HFFc6 (cell line): Measurements from ENCODE around the gene EFHC1. TPM values are rescaled to one million over a fixed set of nuclear protein-coding genes. Genes with fewer than 3 reads are reported as not detected.
"Not testable (repeated sequence)": the region's sequence is repeated elsewhere in the genome, so short reads cannot be mapped to it uniquely, and the experiment has no call there.

Experiments used
- DNase-seq: peaks from one replicate; pipeline ENCODE4 v3.0.0-alpha.2; 2018
- H3K27ac Mint-ChIP-seq: 2 replicates; pipeline ENCODE4 v1.8.0; 2020; ENCODE audit warnings: mild to moderate bottlenecking, mixed read lengths
- H3K27me3 Mint-ChIP-seq: 2 replicates; pipeline ENCODE4 v1.8.0; 2021; ENCODE audit warnings: mild to moderate bottlenecking, moderate library complexity, mixed read lengths; ENCODE audit not compliant: insufficient read depth
- H3K36me3 Mint-ChIP-seq: 2 replicates; pipeline ENCODE4 v1.8.0; 2021; ENCODE audit warnings: low read depth, mixed read lengths
- H3K4me1 Mint-ChIP-seq: 2 replicates; pipeline ENCODE4 v1.8.0; 2020; ENCODE audit warnings: low read depth, mixed read lengths
- H3K4me3 Mint-ChIP-seq: 2 replicates; pipeline ENCODE4 v1.8.0; 2020; ENCODE audit warnings: mild to moderate bottlenecking, moderate library complexity, mixed read lengths
- H3K9me3 Mint-ChIP-seq: 2 replicates; pipeline ENCODE4 v1.8.0; 2020; ENCODE audit warnings: mild to moderate bottlenecking, mixed read lengths
- total RNA-seq, 6 experiments: library from RNA; stranded (reverse); fragmentation: NEBNext Ultra II Directional; extraction: Animal tissue kit (Norgen Biotek cat#: 25700); gene quantifications; 2 replicates in 1 of 6; 3 replicates in 5 of 6; pipeline ENCODE4 v1.2.3, GENCODE V29; 2021
- TF ChIP-seq, protein P1 (sequence below): fragments of 200-600 bp; sonication (generic); IDR thresholded peaks from 2 replicates; pipeline ENCODE4 v1.5.0; 2021; ENCODE audit warnings: antibody characterized with exemption, mild to moderate bottlenecking

Gene EFHC1
- total RNA-seq, 6 experiments from 2014 or later = 10.0 to 17.3 (median 13.8) TPM

DNA sequence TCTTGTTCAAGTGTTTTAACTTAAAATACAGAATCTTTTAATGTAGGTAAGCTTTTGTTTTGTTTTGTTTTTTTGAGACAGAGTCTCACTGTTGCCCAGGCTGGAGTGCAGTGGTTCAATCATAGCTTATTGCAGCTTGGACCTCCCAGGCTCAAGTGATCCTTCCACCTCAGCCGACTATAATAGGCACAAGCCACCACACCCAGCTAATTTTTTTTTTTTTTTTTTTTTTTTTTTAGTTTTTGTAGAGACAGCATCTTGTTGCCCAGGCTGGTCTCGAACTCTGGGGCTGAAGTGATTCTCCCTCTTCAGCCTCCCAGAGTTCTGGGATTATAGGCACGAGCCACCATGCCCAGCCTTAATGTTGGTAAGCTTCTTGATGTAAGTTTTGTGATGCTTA lies 3.3 kb downstream of the EFHC1 start:
- Mint-ChIP-seq H3K27ac (peak overlapping the region; percentile 78), H3K27me3 (no peaks in the 10 kb centered on the region; the same call in 1 of the 2 replicates), H3K9me3 (no peaks in the 10 kb centered on the region), H3K4me1 (peaks cover 13% of the 10 kb centered on the region), H3K4me3 (peak overlapping the region; percentile 50; the same call in 1 of the 2 replicates), H3K36me3 (peaks cover 2% of the 10 kb centered on the region)
- DNase-seq = no peak
- TF ChIP-seq, protein P1, sequence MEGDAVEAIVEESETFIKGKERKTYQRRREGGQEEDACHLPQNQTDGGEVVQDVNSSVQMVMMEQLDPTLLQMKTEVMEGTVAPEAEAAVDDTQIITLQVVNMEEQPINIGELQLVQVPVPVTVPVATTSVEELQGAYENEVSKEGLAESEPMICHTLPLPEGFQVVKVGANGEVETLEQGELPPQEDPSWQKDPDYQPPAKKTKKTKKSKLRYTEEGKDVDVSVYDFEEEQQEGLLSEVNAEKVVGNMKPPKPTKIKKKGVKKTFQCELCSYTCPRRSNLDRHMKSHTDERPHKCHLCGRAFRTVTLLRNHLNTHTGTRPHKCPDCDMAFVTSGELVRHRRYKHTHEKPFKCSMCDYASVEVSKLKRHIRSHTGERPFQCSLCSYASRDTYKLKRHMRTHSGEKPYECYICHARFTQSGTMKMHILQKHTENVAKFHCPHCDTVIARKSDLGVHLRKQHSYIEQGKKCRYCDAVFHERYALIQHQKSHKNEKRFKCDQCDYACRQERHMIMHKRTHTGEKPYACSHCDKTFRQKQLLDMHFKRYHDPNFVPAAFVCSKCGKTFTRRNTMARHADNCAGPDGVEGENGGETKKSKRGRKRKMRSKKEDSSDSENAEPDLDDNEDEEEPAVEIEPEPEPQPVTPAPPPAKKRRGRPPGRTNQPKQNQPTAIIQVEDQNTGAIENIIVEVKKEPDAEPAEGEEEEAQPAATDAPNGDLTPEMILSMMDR = no peak

DNA sequence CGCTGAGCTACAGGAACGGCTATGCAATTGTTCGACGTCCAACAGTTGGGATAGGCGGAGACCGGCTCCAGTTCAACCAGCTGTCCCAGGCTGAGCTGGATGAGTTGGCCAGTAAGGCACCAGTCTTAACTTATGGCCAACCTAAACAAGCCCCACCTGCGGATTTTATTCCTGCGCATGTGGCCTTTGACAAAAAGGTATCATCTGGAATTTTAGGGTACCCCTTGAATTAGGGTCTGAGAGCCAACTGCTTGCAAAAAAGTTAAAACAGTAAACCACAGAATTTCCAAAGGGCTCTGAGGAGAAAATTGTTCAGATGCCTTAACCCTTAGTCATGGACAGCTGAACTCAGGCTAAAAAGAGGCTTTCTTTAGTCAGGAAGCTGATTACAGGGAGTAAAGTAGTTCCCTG lies 3.8 kb downstream of the EFHC1 start:
- H3K4me1 Mint-ChIP-seq = peaks cover 8% of the 10 kb centered on the region
- H3K4me3 Mint-ChIP-seq = peak overlapping the region; percentile 34; the same call in 1 of the 2 replicates
- H3K27ac Mint-ChIP-seq = peak overlapping the region; percentile 78
- no peaks in the 10 kb centered on the region for H3K9me3 Mint-ChIP-seq
- peak; percentile 76 for DNase-seq
- H3K27me3 Mint-ChIP-seq = no peaks in the 10 kb centered on the region; the same call in 1 of the 2 replicates
- peaks cover 7% of the 10 kb centered on the region for H3K36me3 Mint-ChIP-seq
- TF ChIP-seq, protein P1 = no peak

DNA sequence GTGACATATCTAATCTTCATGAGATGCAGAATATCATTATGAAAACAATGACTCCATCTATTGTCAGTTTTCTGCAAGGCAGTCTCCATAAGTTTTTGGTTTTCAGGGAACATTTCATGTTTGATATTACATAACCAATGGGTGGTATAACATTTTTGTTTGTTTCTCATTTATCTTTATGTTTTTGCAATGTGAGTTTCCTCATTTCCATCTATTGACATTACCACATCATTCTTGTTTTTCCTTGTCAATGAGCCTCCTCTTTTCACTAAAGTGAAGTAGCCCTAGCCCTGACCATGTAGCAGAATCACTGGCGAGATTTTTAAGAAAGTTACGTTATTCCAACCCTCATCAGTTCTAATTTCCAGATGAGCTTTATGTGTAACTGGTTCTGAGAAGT lies 4.4 kb downstream of the EFHC1 start:
- H3K4me1 Mint-ChIP-seq = peaks cover 3% of the 10 kb centered on the region
- H3K27ac Mint-ChIP-seq = peak overlapping the region; percentile 78
- TF ChIP-seq, protein P1 = peak; percentile 31
- H3K27me3 Mint-ChIP-seq = no peaks in the 10 kb centered on the region
- no peaks in the 10 kb centered on the region for H3K9me3 Mint-ChIP-seq
- H3K36me3 Mint-ChIP-seq = peaks cover 13% of the 10 kb centered on the region
- no peak for DNase-seq
- peak overlapping the region; percentile 34 for H3K4me3 Mint-ChIP-seq

DNA sequence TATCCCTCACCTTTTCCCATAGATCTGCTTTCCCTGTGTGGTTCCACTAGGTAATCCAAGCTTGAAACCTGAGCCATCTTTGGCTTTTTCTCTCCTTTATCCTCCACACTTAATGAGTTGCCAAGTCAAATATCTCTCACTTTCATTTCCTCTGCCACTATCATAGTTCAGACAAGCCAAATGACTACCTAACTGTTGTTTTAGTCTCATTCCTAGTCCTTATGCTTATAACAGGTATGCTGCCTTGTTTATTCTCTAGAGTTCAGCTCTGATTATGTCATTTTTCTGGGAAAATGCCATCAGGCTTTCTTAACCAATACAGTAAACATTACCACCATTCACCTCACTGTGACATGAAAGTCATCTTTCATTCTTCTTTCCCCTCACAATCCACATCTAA lies 6.5 kb downstream of the EFHC1 start:
- Mint-ChIP-seq H3K4me1 (no peaks in the 10 kb centered on the region; the same call in none of the 2 replicates), H3K36me3 (peaks cover 31% of the 10 kb centered on the region), H3K27me3 (no peaks in the 10 kb centered on the region; the same call in 1 of the 2 replicates), H3K27ac (no peak overlapping the region), H3K9me3 (no peaks in the 10 kb centered on the region), H3K4me3 (no peak overlapping the region)
- no peak for DNase-seq
- TF ChIP-seq, protein P1 = no peak

DNA sequence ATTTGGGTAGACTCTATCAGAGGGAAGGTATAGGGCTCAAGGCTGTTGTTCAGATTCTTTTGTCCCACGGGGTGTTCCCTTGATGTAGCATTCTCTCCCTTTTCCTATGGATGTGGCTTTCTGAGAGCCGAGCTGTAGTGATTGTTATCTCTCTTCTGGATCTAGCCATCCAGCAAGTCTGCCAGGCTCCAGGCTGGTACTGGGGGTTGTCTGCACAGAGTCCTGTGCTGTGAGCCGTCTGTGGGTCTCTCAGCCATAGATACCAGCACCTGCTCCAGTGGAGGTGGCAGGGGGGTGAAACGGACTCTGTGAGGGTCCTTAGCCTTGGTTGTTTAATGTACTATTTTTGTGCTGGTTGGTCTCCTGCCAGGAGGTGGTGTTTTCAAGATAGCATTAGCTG lies 13.2 kb downstream of the EFHC1 start:
- peaks cover 12% of the 10 kb centered on the region for H3K4me1 Mint-ChIP-seq
- not testable (repeated sequence) for H3K27me3 Mint-ChIP-seq, H3K27ac Mint-ChIP-seq, H3K4me3 Mint-ChIP-seq, DNase-seq, H3K9me3 Mint-ChIP-seq
- H3K36me3 Mint-ChIP-seq = peaks cover 50% of the 10 kb centered on the region

DNA sequence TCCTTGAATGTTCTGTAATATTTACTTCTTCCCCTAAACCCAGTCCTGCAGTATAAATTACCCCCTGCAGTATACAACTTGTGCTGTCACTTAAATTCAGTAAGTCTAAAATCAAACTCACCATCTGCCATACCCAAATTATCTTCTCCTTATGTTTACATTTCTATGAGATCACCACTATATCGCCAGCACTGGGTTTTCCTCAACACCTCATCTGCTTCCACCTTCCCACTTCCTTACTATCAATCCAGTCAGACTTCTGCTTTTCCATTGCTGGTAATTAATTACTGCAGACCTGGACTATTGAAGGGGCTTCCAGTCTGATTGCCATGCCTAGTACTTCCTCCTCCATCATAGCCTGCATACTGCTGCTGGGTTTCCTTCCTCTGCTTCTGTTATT lies 15.2 kb downstream of the EFHC1 start:
- peaks cover 34% of the 10 kb centered on the region for H3K36me3 Mint-ChIP-seq
- DNase-seq = no peak
- no peaks in the 10 kb centered on the region for H3K9me3 Mint-ChIP-seq

More for the DNA sequence above, 15.2 kb downstream of the EFHC1 start:
- TF ChIP-seq, protein P1 = no peak
- peaks cover 12% of the 10 kb centered on the region for H3K4me1 Mint-ChIP-seq
- H3K27ac Mint-ChIP-seq = no peak overlapping the region
- H3K4me3 Mint-ChIP-seq = no peak overlapping the region
- no peaks in the 10 kb centered on the region; the same call in 1 of the 2 replicates for H3K27me3 Mint-ChIP-seq
